NCI-H146 treated with DMSO at 0.1 percent for 48 hours (cell line): ENCODE results near the gene PCDHA10.
"Not testable (repeated sequence)": the region's sequence is repeated elsewhere in the genome, so short reads cannot be mapped to it uniquely, and the experiment has no call there.

Experiments
- DNase-seq: peaks from one replicate; lab custom pipeline; 2025; ENCODE audit not compliant: unreplicated experiment; lab: John Stamatoyannopoulos, UW

Gene PCDHA10

DNA sequence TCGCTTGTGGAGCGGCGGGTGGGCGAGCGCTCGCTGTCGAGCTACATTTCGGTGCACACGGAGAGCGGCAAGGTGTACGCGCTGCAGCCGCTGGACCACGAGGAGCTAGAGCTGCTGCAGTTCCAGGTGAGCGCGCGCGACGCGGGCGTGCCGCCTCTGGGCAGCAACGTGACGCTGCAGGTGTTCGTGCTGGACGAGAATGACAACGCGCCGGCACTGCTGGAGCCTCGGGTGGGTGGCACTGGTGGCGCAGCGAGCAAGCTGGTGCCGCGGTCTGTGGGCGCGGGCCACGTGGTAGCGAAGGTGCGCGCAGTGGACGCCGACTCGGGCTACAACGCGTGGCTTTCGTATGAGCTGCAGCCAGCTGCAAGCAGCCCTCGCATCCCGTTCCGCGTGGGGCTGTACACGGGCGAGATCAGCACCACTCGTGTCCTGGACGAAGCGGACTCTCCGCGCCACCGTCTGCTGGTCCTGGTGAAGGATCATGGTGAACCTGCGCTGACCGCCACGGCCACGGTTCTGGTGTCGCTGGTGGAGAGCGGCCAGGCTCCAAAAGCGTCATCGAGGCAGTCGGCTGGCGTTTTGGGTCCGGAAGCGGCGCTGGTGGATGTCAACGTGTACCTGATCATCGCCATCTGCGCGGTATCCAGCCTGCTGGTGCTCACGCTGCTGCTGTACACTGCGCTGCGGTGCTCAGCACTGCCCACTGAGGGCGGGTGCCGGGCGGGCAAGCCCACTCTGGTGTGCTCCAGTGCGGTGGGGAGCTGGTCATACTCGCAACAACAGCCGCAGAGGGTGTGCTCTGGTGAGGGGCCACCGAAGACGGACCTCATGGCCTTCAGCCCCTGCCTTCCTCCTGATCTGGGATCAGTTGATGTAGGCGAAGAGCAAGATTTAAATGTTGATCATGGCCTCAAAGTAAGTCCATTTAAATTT lies 12.6 kb upstream of the PCDHA10 start:
- no peak for DNase-seq

DNA sequence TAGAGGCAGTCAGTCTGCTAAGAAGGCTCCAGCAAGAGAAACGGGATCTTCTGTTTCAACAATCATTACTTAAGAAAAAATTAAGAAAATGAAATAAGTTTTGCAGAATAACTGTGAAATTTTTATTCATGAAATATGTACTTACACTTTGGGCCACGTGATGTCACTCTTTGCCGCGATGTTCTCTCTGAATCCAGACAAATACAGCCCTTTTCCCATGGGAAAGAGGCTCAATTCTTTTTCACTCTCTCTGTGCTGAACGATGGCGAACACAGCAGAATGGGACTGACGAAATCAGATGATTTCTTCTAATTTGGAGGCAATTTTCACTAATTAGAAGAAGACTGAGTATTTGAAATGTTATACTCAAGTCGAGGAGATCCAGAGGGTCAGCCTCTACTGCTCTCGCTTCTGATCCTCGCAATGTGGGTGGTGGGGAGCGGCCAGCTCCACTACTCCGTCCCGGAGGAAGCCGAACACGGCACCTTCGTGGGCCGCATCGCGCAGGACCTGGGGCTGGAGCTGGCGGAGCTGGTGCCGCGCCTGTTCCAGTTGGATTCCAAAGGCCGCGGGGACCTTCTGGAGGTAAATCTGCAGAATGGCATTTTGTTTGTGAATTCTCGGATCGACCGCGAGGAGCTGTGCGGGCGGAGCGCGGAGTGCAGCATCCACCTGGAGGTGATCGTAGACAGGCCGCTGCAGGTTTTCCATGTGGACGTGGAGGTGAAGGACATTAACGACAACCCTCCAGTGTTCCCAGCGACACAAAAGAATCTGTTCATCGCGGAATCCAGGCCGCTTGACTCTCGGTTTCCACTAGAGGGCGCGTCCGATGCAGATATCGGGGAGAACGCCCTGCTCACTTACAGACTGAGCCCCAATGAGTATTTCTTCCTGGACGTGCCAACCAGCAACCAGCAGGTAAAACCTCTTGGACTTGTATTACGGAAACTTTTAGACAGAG lies 7.3 kb upstream of the PCDHA10 start, which contains the start of gene PCDHA9:
PCDHA9 (plus strand) TSS at position 244 of the 964 bp plus-strand sequence; CDS start at position 358, 114 bp downstream.
- DNase-seq = not testable (repeated sequence)

DNA sequence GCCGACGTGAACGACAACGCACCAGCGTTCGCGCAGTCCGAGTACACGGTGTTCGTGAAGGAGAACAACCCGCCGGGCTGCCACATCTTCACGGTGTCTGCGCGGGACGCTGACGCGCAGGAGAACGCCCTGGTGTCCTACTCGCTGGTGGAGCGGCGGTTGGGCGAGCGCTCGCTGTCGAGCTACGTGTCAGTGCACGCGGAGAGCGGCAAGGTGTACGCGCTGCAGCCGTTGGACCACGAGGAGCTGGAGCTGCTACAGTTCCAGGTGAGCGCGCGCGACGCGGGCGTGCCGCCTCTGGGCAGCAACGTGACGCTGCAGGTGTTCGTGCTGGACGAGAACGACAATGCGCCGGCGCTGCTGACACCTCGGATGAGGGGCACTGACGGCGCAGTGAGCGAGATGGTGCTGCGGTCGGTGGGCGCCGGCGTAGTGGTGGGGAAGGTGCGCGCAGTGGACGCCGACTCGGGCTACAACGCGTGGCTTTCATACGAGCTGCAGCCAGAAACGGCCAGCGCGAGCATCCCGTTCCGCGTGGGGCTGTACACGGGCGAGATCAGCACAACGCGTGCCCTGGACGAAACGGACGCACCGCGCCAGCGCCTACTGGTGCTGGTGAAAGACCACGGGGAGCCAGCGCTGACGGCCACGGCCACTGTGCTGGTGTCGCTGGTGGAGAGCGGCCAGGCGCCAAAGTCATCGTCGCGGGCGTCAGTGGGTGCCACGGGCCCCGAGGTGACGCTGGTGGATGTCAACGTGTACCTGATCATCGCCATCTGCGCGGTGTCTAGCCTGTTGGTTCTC lies 5.7 kb upstream of the PCDHA10 start:
- not testable (repeated sequence) for DNase-seq

DNA sequence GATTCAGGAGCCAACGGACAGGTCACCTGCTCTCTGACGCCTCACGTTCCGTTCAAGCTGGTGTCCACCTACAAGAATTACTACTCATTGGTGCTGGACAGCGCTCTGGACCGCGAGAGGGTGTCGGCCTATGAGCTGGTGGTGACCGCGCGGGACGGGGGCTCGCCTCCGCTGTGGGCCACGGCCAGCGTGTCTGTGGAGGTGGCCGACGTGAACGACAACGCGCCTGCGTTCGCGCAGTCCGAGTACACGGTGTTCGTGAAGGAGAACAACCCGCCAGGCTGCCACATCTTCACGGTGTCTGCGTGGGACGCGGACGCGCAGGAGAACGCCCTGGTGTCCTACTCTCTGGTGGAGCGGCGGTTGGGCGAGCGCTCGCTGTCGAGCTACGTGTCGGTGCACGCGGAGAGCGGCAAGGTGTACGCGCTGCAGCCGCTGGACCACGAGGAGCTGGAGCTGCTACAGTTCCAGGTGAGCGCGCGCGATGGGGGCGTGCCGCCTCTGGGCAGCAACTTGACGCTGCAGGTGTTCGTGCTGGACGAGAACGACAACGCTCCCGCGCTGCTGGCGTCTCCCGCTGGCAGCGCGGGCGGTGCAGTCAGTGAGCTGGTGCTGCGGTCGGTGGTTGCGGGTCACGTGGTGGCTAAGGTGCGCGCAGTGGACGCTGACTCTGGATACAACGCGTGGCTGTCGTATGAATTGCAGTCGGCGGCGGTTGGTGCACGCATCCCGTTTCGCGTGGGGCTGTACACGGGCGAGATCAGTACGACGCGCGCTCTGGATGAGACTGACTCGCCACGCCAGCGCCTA lies 1.7 kb downstream of the PCDHA10 start:
- no peak for DNase-seq

DNA sequence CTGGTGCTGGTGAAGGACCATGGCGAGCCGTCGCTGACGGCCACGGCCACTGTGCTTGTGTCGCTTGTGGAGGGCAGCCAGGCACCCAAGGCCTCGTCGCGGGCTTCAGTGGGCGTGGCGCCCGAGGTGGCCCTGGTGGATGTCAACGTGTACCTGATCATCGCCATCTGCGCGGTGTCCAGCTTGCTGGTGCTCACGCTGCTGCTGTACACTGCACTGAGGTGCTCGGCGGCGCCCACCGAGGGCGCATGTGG lies 2.2 kb downstream of the PCDHA10 start:
- DNase-seq = no peak

DNA sequence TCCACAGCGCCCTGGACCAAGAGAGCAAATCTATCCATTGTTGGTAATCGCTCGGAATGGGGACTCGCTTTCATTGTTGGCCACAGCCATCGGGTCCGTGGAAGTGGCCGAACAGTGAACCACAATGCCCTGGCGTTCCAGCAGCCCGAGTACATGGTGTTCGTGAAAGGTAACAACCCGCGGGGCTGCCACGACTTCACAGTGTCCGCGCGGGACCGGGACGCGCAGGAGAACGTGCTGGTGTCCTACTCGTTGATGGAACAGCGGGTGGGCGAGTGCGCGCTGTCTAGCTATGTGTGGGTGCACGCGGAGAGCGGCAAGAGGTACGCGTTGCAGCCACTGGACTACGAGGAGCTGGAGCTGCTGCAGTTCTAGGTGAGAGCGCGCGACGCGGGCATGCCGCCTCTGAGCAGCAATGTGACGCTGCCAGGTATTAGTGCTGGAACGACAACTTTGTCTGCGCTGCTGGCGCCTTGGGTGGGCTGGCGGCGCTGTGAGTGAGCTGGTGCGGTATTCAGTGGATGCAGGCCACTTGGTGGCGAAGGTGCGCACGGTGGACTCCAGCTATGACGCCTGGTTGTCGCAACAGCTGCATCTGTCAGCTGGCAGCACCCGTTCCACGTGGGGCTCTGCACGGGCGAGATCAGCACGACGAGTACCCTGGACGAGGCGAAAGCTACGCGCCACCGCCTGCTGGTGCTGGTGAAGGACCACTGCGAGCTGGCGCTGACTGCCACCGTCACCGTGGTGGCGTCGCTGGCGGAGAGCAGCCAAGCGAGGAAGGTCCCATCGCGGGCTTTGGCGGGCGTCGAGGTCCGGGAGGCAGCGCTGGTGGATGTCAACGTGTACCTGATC lies 7.0 kb downstream of the PCDHA10 start:
- DNase-seq = no peak

DNA sequence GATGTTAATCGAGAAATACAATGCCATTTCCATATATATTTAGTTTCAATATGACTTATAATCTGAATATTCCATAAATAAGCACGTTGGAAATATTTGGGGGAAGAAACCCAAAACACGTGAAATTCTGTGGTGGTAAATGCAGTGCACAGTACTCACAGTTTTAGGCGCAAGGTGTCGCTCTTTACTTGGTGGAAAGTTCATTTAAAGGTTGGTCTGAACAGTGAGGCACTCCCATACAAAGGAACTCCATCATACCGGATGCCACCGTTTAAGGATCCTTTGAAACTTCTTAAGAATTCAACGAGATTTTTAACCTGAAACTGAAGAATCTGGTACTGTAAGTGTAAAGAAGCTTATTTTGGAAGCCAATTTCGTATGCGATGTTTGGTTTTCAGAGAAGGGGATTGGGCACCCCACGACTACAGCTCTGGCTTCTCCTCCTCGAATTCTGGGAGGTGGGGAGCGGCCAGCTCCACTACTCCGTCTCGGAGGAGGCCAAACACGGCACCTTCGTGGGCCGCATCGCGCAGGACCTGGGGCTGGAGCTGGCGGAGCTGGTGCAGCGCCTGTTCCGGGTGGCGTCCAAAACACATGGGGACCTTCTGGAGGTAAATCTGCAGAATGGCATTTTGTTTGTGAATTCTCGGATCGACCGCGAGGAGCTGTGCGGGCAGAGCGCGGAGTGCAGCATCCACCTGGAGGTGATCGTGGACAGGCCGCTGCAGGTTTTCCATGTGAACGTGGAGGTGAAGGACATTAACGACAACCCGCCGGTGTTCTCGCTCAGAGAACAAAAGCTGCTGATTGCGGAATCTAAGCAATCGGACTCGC lies 13.2 kb downstream of the PCDHA10 start, which contains the start of gene PCDHA11:
PCDHA11 (plus strand) TSS at position 237 of the 834 bp plus-strand sequence; CDS start at position 384, 147 bp downstream.
- DNase-seq = no peak

DNA sequence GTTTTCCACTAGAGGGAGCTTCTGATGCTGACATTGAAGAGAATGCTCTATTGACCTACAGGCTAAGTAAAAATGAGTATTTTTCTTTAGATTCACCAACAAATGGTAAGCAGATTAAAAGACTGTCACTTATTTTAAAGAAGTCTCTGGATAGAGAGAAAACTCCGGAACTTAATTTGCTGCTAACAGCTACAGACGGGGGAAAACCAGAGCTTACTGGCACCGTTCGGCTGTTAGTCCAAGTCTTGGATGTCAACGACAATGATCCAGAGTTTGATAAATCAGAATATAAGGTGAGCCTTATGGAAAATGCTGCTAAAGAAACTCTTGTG lies 13.8 kb downstream of the PCDHA10 start:
- DNase-seq = no peak

DNA sequence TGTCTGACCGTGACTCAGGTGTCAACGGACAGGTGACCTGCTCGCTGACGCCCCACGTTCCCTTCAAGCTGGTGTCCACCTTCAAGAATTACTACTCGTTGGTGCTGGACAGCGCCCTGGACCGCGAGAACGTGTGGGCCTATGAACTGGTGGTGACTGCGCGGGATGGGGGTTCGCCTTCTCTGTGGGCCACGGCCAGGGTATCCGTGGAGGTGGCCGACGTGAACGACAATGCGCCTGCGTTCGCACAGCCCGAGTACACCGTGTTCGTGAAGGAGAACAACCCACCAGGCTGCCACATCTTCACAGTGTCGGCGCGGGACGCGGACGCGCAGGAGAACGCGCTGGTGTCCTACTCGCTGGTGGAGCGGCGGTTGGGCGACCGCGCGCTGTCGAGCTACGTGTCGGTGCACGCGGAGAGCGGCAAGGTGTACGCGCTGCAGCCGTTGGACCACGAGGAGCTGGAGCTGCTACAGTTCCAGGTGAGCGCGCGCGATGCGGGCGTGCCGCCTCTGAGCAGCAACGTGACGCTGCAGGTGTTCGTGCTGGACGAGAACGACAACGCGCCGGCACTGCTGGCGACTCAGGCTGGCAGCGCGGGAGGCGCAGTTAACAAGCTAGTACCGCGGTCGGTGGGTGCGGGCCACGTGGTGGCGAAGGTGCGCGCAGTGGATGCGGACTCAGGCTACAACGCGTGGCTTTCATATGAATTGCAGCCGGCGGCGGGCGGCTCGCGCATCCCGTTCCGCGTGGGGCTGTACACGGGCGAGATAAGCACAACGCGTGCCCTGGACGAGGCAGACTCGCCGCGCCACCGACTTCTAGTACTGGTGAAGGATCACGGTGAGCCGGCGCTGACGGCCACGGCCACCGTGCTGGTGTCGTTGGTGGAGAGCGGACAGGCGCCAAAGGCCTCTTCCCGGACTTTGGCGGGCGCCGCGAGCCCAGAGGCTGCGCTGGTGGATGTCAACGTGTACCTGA lies 14.8 kb downstream of the PCDHA10 start:
- no peak for DNase-seq

DNA sequence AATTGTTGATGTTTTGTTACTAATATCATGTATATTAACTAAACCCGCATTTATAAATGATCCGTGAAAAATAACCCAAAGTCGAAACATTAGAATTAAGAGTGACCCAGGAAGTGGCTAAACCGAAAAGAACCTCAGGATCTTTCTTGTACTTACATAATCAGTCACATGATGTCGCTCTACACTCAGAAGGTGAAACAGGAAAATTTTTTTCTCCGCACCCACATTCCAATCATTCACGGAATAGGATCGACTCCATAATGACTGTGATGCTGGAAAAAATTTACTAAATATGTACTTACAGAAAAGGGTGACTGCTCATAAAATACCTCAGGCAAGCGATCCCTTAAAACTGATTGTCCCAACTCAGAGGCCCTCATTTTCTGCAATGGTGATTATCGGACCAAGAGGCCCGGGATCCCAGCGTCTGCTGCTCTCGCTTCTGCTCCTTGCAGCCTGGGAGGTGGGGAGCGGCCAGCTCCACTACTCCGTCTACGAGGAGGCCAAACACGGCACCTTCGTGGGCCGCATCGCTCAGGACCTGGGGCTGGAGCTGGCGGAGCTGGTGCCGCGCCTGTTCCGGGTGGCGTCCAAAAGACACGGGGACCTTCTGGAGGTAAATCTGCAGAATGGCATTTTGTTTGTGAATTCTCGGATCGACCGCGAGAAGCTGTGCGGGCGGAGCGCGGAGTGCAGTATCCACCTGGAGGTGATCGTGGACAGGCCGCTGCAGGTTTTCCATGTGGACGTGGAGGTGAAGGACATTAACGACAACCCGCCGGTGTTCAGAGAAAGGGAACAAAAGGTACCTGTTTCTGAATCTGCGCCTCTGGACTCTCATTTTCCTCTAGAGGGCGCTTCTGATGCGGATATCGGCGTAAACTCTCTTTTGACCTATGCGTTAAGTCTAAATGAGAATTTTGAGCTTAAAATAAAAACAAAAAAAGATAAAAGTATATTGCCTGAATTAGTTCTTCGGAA lies 19.7 kb downstream of the PCDHA10 start, which contains the start of gene PCDHA12:
PCDHA12 (plus strand) TSS at position 224 of the 981 bp plus-strand sequence; CDS start at position 389, 165 bp downstream.
- no peak for DNase-seq

DNA sequence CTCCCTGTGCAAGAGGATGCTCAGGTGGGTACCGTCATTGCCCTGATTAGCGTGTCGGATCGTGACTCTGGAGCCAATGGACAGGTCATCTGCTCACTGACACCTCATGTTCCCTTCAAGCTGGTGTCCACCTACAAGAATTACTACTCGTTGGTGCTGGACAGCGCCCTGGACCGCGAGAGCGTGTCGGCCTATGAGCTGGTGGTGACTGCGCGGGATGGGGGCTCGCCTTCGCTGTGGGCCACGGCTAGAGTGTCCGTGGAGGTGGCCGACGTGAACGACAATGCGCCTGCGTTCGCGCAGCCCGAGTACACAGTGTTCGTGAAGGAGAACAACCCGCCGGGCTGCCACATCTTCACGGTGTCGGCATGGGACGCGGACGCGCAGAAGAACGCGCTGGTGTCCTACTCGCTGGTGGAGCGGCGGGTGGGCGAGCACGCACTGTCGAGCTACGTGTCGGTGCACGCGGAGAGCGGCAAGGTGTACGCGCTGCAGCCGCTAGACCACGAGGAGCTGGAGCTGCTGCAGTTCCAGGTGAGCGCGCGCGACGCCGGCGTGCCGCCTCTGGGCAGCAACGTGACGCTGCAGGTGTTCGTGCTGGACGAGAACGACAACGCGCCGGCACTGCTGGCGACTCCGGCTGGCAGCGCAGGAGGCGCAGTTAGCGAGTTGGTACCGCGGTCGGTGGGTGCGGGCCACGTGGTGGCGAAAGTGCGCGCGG lies 21.0 kb downstream of the PCDHA10 start:
- DNase-seq = not testable (repeated sequence)

DNA sequence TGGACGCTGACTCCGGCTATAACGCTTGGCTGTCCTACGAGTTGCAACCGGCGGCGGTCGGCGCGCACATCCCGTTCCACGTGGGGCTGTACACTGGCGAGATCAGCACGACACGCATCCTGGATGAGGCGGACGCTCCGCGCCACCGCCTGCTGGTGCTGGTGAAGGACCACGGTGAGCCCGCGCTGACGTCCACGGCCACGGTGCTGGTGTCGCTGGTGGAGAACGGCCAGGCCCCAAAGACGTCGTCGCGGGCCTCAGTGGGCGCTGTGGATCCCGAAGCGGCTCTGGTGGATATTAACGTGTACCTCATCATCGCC lies 21.5 kb downstream of the PCDHA10 start:
- DNase-seq = no peak

DNA sequence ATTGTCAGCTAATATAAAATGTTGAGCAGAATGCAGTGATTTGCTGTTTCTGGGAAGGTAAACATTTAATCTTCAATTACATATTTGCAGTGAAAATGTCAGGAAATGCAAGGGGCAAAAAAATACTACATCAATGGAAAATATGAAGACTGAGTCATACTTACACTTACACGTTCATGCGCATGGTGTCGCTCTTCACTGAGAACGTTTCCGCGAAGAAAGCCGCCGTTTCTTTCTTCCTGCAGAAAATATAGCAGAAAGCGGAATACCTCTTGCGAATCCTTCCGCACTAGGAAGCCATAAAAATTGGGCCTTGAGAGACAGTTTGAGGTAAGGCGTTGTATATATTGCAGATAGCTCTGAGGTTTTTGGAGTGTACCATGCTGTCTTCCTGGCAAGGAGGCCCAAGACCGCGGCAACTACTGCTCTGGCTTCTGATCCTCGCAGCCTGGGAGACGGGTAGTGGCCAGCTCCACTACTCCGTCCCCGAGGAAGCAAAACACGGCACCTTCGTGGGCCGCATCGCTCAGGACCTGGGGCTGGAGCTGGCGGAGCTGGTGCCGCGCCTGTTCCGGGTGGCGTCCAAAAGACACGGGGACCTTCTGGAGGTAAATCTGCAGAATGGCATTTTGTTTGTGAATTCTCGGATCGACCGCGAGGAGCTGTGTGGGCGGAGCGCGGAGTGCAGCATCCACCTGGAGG lies 26.3 kb downstream of the PCDHA10 start, which contains the start of gene PCDHA13:
PCDHA13 (plus strand) TSS at position 236 of the 702 bp plus-strand sequence; CDS start at position 381, 145 bp downstream.
- no peak for DNase-seq

DNA sequence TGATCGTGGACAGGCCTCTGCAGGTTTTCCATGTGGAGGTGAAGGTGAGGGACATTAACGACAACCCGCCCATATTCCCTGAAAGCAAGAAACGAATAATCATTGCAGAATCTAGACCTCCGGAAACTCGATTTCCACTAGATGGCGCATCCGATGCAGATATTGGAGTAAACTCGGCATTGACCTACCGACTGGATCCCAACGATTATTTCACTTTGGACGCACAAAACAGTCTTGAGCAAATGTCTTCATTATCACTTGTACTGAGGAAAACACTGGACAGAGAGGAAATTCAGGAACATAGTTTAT lies 26.8 kb downstream of the PCDHA10 start:
- DNase-seq = no peak

DNA sequence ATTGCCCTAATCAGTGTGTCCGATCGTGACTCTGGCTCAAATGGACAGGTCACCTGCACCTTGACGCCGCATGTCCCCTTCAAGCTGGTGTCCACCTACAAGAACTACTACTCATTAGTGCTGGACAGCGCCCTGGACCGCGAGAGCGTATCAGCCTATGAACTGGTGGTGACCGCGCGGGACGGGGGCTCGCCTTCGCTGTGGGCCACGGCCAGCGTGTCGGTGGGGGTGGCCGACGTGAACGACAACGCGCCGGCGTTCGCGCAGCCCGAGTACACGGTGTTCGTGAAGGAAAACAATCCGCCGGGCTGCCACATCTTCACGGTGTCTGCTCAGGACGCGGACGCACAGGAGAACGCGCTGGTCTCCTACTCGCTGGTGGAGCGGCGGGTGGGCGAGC lies 27.7 kb downstream of the PCDHA10 start:
- no peak for DNase-seq
